ENCODE measurements around the gene PHGDH. TPM values are rescaled to one million over a fixed set of nuclear protein-coding genes. Genes with fewer than 3 reads are reported as not detected.

The PHGDH gene
- total and polyA plus RNA-seq, 2 of the 13 experiments (the other 11 are each of a cell fraction or from before 2014, with no cell fraction given) = 95.8 to 133 TPM

GRCh38 chr1:119779869-119780356, 68.2 kb downstream of the PHGDH start (continued):
- TF ChIP-seq RXRB (CRISPR knock-in tag; IDR thresholded peaks at IDR 0.05; ENCODE audit: borderline replicate concordance) (0 out of 2 replicates have a peak, but pooled peaks have one; percentile 40), JUNB (CRISPR knock-in tag; IDR thresholded peaks at IDR 0.05; ENCODE audit: borderline replicate concordance) (no peak), HMGA1 (CRISPR knock-in tag; conservative IDR thresholded peaks at IDR 0.05) (no peak), FOXC1 (CRISPR knock-in tag; IDR thresholded peaks at IDR 0.05; ENCODE audit: borderline replicate concordance) (0 out of 2 replicates have a peak, but pooled peaks have one; percentile 29), ATF2 (CRISPR knock-in tag; IDR thresholded peaks at IDR 0.05) (0 out of 2 replicates have a peak, but pooled peaks have one; percentile 35), KDM4B (CRISPR knock-in tag; IDR thresholded peaks at IDR 0.05) (no peak), SOX13 (IDR thresholded peaks at IDR 0.05) (no peak), SOX13 (CRISPR knock-in tag; conservative IDR thresholded peaks at IDR 0.05 in 1 of 2, IDR thresholded peaks at IDR 0.05 in 1 of 2) (peak in 1 of 2 experiments; percentile 54; a peak in 2 of 4 replicates), HMG20B (CRISPR knock-in tag; conservative IDR thresholded peaks at IDR 0.05) (0 out of 2 replicates have a peak, but pooled peaks have one; percentile 32), GFI1 (CRISPR knock-in tag; IDR thresholded peaks at IDR 0.05; ENCODE audit: borderline replicate concordance) (peak; percentile 70; the same call in 1 of the 2 replicates), ZNF335 (CRISPR knock-in tag; IDR thresholded peaks at IDR 0.05) (no peak), TCF7 (IDR thresholded peaks at IDR 0.05; ENCODE audit: low read depth) (no peak), SALL1 (CRISPR knock-in tag; IDR thresholded peaks at IDR 0.05) (peak; percentile 84), RBAK (CRISPR knock-in tag; IDR thresholded peaks at IDR 0.05) (no peak), ZNF446 (CRISPR knock-in tag; IDR thresholded peaks at IDR 0.05) (no peak), HOXA3 (CRISPR knock-in tag; IDR thresholded peaks at IDR 0.05) (peak; percentile 60; the same call in 1 of the 2 replicates), JUND (CRISPR knock-in tag; IDR thresholded peaks at IDR 0.05) (no peak), PTBP1 (IDR thresholded peaks at IDR 0.05; ENCODE audit: low read depth, low read length, poor library complexity, severe bottlenecking) (no peak), KLF16 (CRISPR knock-in tag; IDR thresholded peaks at IDR 0.05) (peak in 1 of 2 experiments; percentile 51; a peak in 1 of 4 replicates), ATF7-NPFF (CRISPR knock-in tag; IDR thresholded peaks at IDR 0.05; ENCODE audit: low read depth) (no peak), ZNF292 (CRISPR knock-in tag; IDR thresholded peaks at IDR 0.05; ENCODE audit: borderline replicate concordance, low read depth) (peak; percentile 26; the same call in 1 of the 2 replicates)
- TF ChIP-seq, protein P1, sequence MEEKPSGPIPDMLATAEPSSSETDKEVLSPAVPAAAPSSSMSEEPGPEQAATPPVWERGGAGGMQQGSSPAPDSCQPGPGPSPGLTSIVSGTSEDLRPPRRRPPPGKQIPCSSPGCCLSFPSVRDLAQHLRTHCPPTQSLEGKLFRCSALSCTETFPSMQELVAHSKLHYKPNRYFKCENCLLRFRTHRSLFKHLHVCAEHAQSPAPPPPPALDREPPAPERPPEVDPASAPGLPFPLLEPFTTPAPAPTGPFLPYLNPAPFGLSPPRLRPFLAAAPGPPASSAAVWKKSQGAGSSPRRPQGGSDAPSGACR (CRISPR knock-in tag; IDR thresholded peaks at IDR 0.05) = no peak
- TF ChIP-seq, protein P2, sequence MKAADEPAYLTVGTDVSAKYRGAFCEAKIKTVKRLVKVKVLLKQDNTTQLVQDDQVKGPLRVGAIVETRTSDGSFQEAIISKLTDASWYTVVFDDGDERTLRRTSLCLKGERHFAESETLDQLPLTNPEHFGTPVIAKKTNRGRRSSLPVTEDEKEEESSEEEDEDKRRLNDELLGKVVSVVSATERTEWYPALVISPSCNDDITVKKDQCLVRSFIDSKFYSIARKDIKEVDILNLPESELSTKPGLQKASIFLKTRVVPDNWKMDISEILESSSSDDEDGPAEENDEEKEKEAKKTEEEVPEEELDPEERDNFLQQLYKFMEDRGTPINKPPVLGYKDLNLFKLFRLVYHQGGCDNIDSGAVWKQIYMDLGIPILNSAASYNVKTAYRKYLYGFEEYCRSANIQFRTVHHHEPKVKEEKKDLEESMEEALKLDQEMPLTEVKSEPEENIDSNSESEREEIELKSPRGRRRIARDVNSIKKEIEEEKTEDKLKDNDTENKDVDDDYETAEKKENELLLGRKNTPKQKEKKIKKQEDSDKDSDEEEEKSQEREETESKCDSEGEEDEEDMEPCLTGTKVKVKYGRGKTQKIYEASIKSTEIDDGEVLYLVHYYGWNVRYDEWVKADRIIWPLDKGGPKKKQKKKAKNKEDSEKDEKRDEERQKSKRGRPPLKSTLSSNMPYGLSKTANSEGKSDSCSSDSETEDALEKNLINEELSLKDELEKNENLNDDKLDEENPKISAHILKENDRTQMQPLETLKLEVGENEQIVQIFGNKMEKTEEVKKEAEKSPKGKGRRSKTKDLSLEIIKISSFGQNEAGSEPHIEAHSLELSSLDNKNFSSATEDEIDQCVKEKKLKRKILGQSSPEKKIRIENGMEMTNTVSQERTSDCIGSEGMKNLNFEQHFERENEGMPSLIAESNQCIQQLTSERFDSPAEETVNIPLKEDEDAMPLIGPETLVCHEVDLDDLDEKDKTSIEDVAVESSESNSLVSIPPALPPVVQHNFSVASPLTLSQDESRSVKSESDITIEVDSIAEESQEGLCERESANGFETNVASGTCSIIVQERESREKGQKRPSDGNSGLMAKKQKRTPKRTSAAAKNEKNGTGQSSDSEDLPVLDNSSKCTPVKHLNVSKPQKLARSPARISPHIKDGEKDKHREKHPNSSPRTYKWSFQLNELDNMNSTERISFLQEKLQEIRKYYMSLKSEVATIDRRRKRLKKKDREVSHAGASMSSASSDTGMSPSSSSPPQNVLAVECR (CRISPR knock-in tag; IDR thresholded peaks at IDR 0.05; ENCODE audit: borderline replicate concordance) = peak; percentile 57; the same call in 1 of the 2 replicates
- TF ChIP-seq, protein P3, sequence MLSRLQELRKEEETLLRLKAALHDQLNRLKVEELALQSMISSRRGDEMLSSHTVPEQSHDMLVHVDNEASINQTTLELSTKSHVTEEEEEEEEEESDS (CRISPR knock-in tag; IDR thresholded peaks at IDR 0.05; ENCODE audit: borderline replicate concordance) = no peak

Measured in HepG2 (cell line).